GM11168 (cell line): ENCODE measurements around the gene KDM4C.

Source experiments
- in situ Hi-C: fragments of 300-500 bp; cut with MboI; formaldehyde crosslinking; loops from one replicate; pipeline ENCODE4 v1.12.0; 2022; ENCODE audit warnings: low sequenced_read_pairs; ENCODE audit not compliant: unreplicated experiment

The KDM4C gene

GRCh38 chr9:6956879-6957278 lies 199.1 kb downstream of the KDM4C start:
- in situ Hi-C loops, result no loop called here

- in situ Hi-C loops, result no loop called here
Observed at GRCh38 chr9:6959270-6960000, 201.7 kb downstream of the KDM4C start.

GRCh38 chr9:6960777-6961176 lies 203.0 kb downstream of the KDM4C start:
- in situ Hi-C loops, result no loop called here

- in situ Hi-C loops, result no loop called here
Observed at GRCh38 chr9:6961845-6962522, 204.2 kb downstream of the KDM4C start.

GRCh38 chr9:6965566-6965965 lies 207.8 kb downstream of the KDM4C start:
- in situ Hi-C loops, result no loop called here

- in situ Hi-C loops, result no loop called here
Observed at GRCh38 chr9:6968271-6968670, 210.5 kb downstream of the KDM4C start.

- in situ Hi-C loops, result no loop called here
Observed at GRCh38 chr9:6969805-6970204, 212.0 kb downstream of the KDM4C start.

GRCh38 chr9:6973089-6973488 lies 215.3 kb downstream of the KDM4C start:
- in situ Hi-C loops, result no loop called here

GRCh38 chr9:6973762-6974161 lies 216.0 kb downstream of the KDM4C start:
- in situ Hi-C loops, result no loop called here

GRCh38 chr9:6975198-6975597 lies 217.4 kb downstream of the KDM4C start:
- in situ Hi-C loops, result no loop called here

- in situ Hi-C loops, result no loop called here
Observed at GRCh38 chr9:6977761-6978160, 220.0 kb downstream of the KDM4C start.

GRCh38 chr9:6978591-6978990 lies 220.8 kb downstream of the KDM4C start:
- in situ Hi-C loops, result no loop called here

GRCh38 chr9:6984941-6985578 lies 227.3 kb downstream of the KDM4C start:
- in situ Hi-C loops, result no loop called here

GRCh38 chr9:6986141-6986815 lies 228.5 kb downstream of the KDM4C start:
- in situ Hi-C loops, result no loop called here

- in situ Hi-C loops, result no loop called here
Observed at GRCh38 chr9:6987381-6987780, 229.6 kb downstream of the KDM4C start.

- in situ Hi-C loops, result no loop called here
Observed at GRCh38 chr9:6991418-6991817, 233.6 kb downstream of the KDM4C start.

- in situ Hi-C loops, result no loop called here
Observed at GRCh38 chr9:6996061-6996854, 238.5 kb downstream of the KDM4C start.

GRCh38 chr9:6997330-6997729 lies 239.6 kb downstream of the KDM4C start:
- in situ Hi-C loops, result no loop called here

- in situ Hi-C loops, result no loop called here
Observed at GRCh38 chr9:6999794-7000193, 242.0 kb downstream of the KDM4C start.

- in situ Hi-C loops, result no loop called here
Observed at GRCh38 chr9:7001571-7001970, 243.8 kb downstream of the KDM4C start.
